GM10248 (cell line): ENCODE results near the gene GPR15LG.

Source experiments
- CTCF ChIA-PET: fragments of 300-600 bp; sonication (Branson Sonifier 250); formaldehyde crosslinking; extraction: SDS; loops from one replicate; lab custom pipeline; 2021; ENCODE audit warnings: antibody characterized with exemption; lab: Yijun Ruan, JAX
- POLR2A ChIA-PET: fragments of 350-650 bp; sonication (Branson Sonifier 250); formaldehyde crosslinking; extraction: SDS; loops from one replicate; lab custom pipeline; 2020; ENCODE audit warnings: antibody characterized with exemption; lab: Yijun Ruan, JAX
- DNase-seq: peaks from one replicate; pipeline ENCODE4 v3.0.0; 2012; ENCODE audit errors: extremely low spot score
- CTCF ChIP-seq: IDR thresholded peaks from 2 replicates; pipeline ENCODE4 v1.5.1; 2012; ENCODE audit warnings: mild to moderate bottlenecking, low read depth; ENCODE audit errors: extremely low read depth, missing control alignments, control extremely low read depth

Gene GPR15LG

GRCh38 chr10:84202349-84202748, 28.7 kb downstream of the GPR15LG start:
- no peak for DNase-seq
- no peak for TF ChIP-seq CTCF
- POLR2A ChIA-PET = no interaction called here
- CTCF ChIA-PET = interaction anchor here (0.8 to 10.1 kb wide), 9 partner anchors 12 to 88 kb away, joined by 3 to 115 read pairs (median 6); partner anchors contain the start of genes GHITM and LRIT1

- peak; percentile 74 for DNase-seq
- ChIA-PET CTCF (interaction anchor here (1.2 to 10.1 kb wide), 9 partner anchors 11 to 143 kb away, joined by 3 to 115 read pairs (median 6); partner anchors contain the start of gene GHITM), POLR2A (interaction anchor here (1.2 kb wide), 1 partner anchor 56 kb away, joined by 3 read pairs; no protein-coding TSS in a partner anchor)
- TF ChIP-seq CTCF = peak; percentile 59
These were observed 30.5 kb downstream of the GPR15LG start for GRCh38 chr10:84204122-84204521.

- POLR2A ChIA-PET = interaction anchor here (1.2 kb wide), 1 partner anchor 57 kb away, joined by 3 read pairs; no protein-coding TSS in a partner anchor
- no peak for TF ChIP-seq CTCF
- CTCF ChIA-PET = interaction anchor here (0.5 to 10.1 kb wide), 21 partner anchors 9 to 333 kb away, joined by 3 to 115 read pairs (median 4); partner anchors contain the start of gene GHITM
- no peak for DNase-seq
These were observed 31.0 kb downstream of the GPR15LG start for GRCh38 chr10:84204610-84205009.

- peak; percentile 93 for TF ChIP-seq CTCF
- CTCF ChIA-PET = interaction anchor here (0.5 to 10.1 kb wide), 30 partner anchors 8 to 332 kb away, joined by 3 to 115 read pairs (median 4); partner anchors contain the start of genes GHITM and GPR15LG
- POLR2A ChIA-PET = interaction anchor here (1.2 kb wide), 1 partner anchor 57 kb away, joined by 3 read pairs; no protein-coding TSS in a partner anchor
- DNase-seq = peak; percentile 77
These were observed 31.6 kb downstream of the GPR15LG start for GRCh38 chr10:84205049-84205852.

GRCh38 chr10:84205853-84206525, 32.4 kb downstream of the GPR15LG start:
- DNase-seq = no peak
- ChIA-PET POLR2A (no interaction called here), CTCF (interaction anchor here (0.6 to 10.1 kb wide), 25 partner anchors 9 to 331 kb away, joined by 3 to 115 read pairs (median 4); partner anchors contain the start of genes GHITM and GPR15LG)
- TF ChIP-seq CTCF = no peak

GRCh38 chr10:84208023-84208422, 34.4 kb downstream of the GPR15LG start:
- TF ChIP-seq CTCF = no peak
- POLR2A ChIA-PET = no interaction called here
- DNase-seq = no peak
- CTCF ChIA-PET = interaction anchor here (1.1 to 10.1 kb wide), 5 partner anchors 9 to 67 kb away, joined by 3 to 115 read pairs (median 5); partner anchors contain the start of gene GHITM
